Motor neuron (in vitro differentiated cells): Measurements from ENCODE around the gene NF1. TPM values are rescaled to one million over a fixed set of nuclear protein-coding genes. Genes with fewer than 3 reads are reported as not detected.
"Not testable (repeated sequence)": the region's sequence is repeated elsewhere in the genome, so short reads cannot be mapped to it uniquely, and the experiment has no call there.

Source experiments
- ATAC-seq, 8 experiments: fragments of 200-7000 bp; cut with Tn5 transposase; replicated peaks in 6 of 8; 2 replicates each; pipeline ENCODE4 v1.8.0; 2021; ENCODE audit warnings: mild to moderate bottlenecking in 8 of 8, moderate library complexity in 8 of 8
- H3K27ac ChIP-seq, 2 donors: fragments of 250-450 bp; sonication (Bioruptor Pico); 2 replicates each; pipeline ENCODE4 v1.9.0; 2021; ENCODE audit warnings: antibody characterized with exemption in 2 of 2, mild to moderate bottlenecking in 2 of 2, moderate library complexity in 1 of 2
- H3K4me1 ChIP-seq, 2 donors: fragments of 250-450 bp; sonication (Bioruptor Pico); replicated peaks in 1 of 2; 2 replicates each; pipeline ENCODE4 v1.6.1; 2021; ENCODE audit warnings: antibody characterized with exemption in 2 of 2, mild to moderate bottlenecking in 2 of 2, moderate library complexity in 1 of 2
- H3K4me3 ChIP-seq, 5 donors: fragments of 250-450 bp; sonication (Bioruptor Pico); 2 replicates each; pipeline ENCODE4 v1.9.0; 2021; ENCODE audit warnings: antibody characterized with exemption in 5 of 5, mild to moderate bottlenecking in 5 of 5, moderate library complexity in 4 of 5
- WGBS, 10 experiments: fragments of 450-650 bp; shearing (Covaris generic); methylation state at CpG; one replicate each; pipeline ENCODE4 v1.0.0; 2022; 5-methylcytosine and 5-hydroxymethylcytosine counted together
- in situ Hi-C, 9 experiments: fragments of 400-800 bp; cut with MboI; loops; one replicate each; pipeline ENCODE4 v1.15.0; 2021; ENCODE audit warnings: low sequenced_read_pairs in 9 of 9, low pct_unique_long_range_greater_than_20kb in 2 of 9; ENCODE audit not compliant: unreplicated experiment in 9 of 9
- total RNA-seq, 8 experiments: library from RNA; unstranded; fragments of 300-600 nt; gene quantifications; 2 replicates each; pipeline versions ENCODE4 v1.2.3 to v1.2.4, GENCODE V29; 2022

The NF1 gene, protein sequence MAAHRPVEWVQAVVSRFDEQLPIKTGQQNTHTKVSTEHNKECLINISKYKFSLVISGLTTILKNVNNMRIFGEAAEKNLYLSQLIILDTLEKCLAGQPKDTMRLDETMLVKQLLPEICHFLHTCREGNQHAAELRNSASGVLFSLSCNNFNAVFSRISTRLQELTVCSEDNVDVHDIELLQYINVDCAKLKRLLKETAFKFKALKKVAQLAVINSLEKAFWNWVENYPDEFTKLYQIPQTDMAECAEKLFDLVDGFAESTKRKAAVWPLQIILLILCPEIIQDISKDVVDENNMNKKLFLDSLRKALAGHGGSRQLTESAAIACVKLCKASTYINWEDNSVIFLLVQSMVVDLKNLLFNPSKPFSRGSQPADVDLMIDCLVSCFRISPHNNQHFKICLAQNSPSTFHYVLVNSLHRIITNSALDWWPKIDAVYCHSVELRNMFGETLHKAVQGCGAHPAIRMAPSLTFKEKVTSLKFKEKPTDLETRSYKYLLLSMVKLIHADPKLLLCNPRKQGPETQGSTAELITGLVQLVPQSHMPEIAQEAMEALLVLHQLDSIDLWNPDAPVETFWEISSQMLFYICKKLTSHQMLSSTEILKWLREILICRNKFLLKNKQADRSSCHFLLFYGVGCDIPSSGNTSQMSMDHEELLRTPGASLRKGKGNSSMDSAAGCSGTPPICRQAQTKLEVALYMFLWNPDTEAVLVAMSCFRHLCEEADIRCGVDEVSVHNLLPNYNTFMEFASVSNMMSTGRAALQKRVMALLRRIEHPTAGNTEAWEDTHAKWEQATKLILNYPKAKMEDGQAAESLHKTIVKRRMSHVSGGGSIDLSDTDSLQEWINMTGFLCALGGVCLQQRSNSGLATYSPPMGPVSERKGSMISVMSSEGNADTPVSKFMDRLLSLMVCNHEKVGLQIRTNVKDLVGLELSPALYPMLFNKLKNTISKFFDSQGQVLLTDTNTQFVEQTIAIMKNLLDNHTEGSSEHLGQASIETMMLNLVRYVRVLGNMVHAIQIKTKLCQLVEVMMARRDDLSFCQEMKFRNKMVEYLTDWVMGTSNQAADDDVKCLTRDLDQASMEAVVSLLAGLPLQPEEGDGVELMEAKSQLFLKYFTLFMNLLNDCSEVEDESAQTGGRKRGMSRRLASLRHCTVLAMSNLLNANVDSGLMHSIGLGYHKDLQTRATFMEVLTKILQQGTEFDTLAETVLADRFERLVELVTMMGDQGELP (N-terminal part only)
- 100 to 1,000 TPM in 1 of 8 experiments, 10 to 100 TPM in 7; 32.1 to 158 (median 50.6) TPM for total RNA-seq

DNA sequence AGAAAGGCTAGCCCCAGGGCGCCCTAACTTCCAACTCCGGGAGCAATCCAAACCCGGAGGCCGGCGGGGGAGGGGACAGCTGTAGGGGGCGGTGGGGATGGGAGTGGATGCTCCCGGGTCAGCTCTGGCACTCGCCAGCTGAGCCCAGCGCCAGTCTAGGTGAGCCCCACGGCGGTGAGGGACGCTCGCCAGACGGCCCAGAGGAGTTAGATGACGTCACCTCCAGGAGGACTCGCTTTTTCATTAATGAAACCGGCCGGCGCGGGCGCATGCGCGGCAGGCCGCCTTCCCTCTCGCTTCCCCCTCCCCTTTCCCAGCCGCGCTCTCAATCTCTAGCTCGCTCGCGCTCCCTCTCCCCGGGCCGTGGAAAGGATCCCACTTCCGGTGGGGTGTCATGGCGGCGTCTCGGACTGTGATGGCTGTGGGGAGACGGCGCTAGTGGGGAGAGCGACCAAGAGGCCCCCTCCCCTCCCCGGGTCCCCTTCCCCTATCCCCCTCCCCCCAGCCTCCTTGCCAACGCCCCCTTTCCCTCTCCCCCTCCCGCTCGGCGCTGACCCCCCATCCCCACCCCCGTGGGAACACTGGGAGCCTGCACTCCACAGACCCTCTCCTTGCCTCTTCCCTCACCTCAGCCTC lies at the start of gene NF1:
Gene NF1 (plus strand): TSS at position 378 of the 636 bp plus-strand sequence. CDS start 333 bp downstream, outside the sequence.
- peak; percentile 90 to 94 (median 91) for ATAC-seq
- Histone ChIP-seq H3K27ac (peak within 1 kb of the TSS; percentile 95 to 96), H3K4me1 (peaks cover 6 to 8% of the 10 kb centered on the region in 2 donors), H3K4me3 (peak within 1 kb of the TSS; percentile 94 to 100 (median 97))
- in situ Hi-C loops = no loop called here
- 0% methylated on average over 3 of the region's 45 CpGs; no CpG with 5 or more reads in 9 of the 10 experiments for WGBS, 10 experiments

DNA sequence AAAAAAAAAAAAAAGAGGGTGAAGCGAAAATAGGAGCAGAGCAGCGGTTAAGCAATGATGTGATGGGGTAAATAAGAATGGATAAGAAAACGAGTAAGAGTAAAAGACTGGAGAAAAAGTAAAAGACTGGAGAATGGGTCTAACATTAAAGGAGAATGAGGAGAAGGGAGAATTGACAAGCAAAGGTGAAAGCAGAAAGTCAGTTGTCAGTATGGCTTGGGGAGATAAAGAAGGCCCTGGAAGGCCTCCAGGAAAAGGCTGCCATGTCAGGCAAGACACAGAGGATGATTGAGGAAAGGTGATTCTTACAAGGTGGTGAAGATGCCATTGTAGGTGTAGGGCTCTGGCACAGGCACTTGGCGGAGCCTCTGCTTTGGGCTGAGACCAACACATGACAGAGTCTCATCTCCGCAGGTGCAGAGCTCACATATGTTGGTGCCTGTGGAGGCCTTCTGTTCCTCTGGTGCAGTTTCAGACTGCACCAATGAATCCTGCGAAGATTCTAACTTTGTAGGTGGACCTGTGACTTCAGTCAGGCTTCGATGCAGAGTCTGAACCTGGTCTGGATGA lies 47.8 kb upstream of the NF1 start:
- in situ Hi-C loops, H3K27ac ChIP-seq, H3K4me3 ChIP-seq, H3K4me1 ChIP-seq, ATAC-seq: not testable (repeated sequence)
- WGBS, 10 experiments = 60 to 100% (median 92%) methylated on average over 1 to 3 of the region's 7 CpGs; no CpG with 5 or more reads in 3 of the 10 experiments

DNA sequence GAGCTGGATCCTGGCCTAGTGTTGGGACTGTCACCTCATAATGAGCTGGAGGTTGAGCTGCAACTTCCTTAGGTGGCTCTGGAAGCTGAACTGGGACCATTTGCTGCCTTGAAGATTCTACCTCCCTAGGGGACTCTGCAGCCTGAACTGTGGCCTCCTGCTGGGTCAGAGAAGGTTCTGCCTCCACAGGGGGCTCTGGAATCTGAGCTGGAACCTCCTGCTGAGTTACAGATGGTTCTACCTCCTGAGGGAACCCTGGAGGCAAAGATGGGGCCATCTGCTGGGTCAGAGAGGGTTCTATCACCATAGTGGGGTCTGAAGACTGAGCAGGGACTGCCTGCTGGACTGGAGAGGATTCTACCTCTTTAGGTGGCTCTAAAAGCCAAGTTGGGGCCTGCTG lies 46.6 kb upstream of the NF1 start:
- no peak overlapping the region for H3K4me3 ChIP-seq
- ATAC-seq = no peak
- H3K4me1 ChIP-seq = no peaks in the 10 kb centered on the region
- in situ Hi-C loops = no loop called here
- no peak overlapping the region for H3K27ac ChIP-seq

DNA sequence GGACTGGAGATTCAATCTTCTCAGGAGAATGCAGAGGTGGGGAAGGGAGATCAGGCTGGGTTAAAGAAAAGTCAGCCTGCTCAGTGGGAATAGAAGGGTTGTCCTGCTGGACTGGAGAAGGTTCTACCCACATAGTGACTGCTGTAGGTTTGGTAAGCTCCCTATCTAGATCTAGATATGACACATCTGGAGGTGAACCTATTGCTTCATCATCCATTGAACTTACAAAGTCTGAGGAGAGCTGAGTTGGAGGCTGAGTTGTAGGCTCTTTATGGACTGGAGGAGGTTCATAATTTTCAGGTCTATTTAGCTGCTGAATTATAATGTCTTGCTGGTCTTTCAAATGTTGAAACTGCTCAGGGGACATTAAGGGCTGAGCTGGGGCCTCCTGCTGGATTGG lies 46.0 kb upstream of the NF1 start:
- in situ Hi-C loops = no loop called here
- no peak overlapping the region for H3K27ac ChIP-seq
- H3K4me1 ChIP-seq = no peaks in the 10 kb centered on the region
- no peak overlapping the region for H3K4me3 ChIP-seq
- ATAC-seq = no peak

DNA sequence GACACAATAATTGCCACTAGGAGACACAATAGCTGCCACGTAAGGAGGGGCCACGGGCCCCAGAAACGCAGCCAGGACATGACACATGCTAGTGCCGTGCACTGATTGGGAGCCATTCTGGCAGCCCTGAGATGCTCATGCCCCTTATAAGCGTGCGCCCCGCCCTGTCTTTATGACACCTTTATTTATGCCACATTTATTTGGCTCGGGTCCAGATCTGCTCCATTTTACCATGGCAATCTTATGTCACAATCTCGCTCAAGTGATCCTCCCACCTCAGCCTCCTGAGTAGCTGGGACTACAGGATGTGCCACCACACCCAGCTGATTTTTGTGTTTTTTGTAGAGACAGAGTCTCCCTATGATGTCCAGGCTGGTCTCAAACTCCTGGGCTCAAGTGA lies 43.8 kb upstream of the NF1 start:
- H3K4me1 ChIP-seq = no peaks in the 10 kb centered on the region
- H3K27ac ChIP-seq = no peak overlapping the region
- H3K4me3 ChIP-seq = no peak overlapping the region
- ATAC-seq = no peak
- in situ Hi-C loops = no loop called here
- WGBS, 10 experiments = 80 to 92% (median 90%) methylated on average over 1 to 8 of the region's 9 CpGs; no CpG with 5 or more reads in 5 of the 10 experiments

DNA sequence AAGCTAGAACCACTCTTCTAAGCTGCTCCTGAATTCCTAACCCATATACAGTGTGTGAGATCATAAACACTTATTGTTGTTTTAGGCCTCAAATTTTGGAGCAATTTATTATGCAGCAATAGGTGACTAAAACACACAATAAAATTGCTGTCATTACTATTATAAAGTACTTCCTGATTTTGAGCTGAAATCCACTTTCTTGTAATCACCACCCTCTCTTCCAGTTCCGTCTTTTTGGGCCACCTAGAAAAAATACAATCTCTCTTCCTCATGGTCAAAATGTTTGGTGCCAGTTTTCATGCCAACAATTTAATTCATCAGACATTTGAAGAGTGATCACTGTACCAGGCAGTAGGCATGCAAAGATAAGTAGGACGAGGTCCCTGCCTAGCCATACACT lies 43.3 kb upstream of the NF1 start:
- no peak for ATAC-seq
- in situ Hi-C loops = no loop called here
- 69 to 100% (median 93%) methylated on average over 1 to 2 of the region's 2 CpGs; no CpG with 5 or more reads in 4 of the 10 experiments for WGBS, 10 experiments
- Histone ChIP-seq H3K4me1 (no peaks in the 10 kb centered on the region), H3K27ac (no peak overlapping the region), H3K4me3 (no peak overlapping the region)

DNA sequence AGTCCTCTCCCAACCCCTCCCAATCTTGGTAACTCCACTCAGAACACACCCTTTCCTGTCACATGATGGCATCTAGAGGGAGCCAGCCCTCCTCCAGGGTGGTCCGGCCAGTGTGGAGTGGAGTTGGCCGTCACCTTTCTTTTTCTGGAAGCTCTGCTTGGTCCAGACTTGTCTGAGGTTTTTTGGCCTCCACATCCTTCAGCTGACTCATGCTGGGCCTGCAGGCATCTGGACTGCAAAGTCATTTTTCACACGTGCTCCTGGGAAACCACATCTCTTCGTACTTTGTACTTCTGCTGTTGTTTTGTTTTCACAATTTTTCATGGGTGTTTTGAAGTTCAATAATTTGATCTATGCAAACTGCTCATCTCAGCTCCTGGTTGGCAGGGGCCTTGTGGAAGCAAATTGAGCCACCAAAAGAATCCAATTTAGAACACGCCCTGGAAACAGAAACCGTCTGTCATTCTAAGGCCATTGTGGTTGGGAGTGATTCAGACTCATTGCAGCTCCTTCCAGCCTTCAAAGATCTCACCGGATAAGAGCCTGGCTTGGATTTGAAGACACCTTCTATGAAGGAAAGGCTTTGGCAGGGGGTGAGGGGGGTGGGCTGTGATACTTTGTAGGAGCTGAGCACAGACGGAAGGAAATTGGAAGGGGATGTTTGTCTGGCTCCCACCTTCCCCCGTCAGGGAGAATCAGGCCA lies 42.4 kb upstream of the NF1 start:
- no peak overlapping the region for H3K4me3 ChIP-seq
- no peak overlapping the region for H3K27ac ChIP-seq
- ATAC-seq = peak in 3 of 8 experiments; percentile 75 to 96 (median 94)
- WGBS, 10 experiments = 0 to 95% (median 63%) methylated on average over 2 to 7 of the region's 9 CpGs; no CpG with 5 or more reads in 1 of the 10 experiments
- in situ Hi-C loops = no loop called here
- no peaks in the 10 kb centered on the region for H3K4me1 ChIP-seq

DNA sequence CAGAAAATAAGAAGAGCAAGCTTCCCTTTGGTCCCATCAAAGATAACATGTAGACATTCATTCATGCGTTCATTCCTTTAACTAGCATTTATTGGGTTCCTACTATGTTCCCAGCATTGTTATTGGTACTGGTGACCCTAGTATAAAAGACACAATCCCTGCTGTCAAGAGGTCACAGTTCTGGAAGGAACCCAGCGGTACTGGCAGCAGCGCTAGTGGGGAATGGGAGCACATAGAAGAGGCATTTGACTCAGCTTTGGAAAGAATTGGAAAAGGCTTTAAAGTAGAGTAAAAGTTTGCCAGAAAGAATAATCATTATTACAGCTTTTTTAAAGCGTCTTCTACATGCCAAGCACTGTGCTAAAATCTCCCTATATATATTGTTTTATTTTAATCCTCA lies 41.7 kb upstream of the NF1 start:
- 81 to 100% (median 93%) methylated on average over 1 to 4 of the region's 4 CpGs; no CpG with 5 or more reads in 1 of the 10 experiments for WGBS, 10 experiments
- no peak for ATAC-seq
- H3K4me3 ChIP-seq = no peak overlapping the region
- no peak overlapping the region for H3K27ac ChIP-seq
- in situ Hi-C loops = no loop called here
- H3K4me1 ChIP-seq = no peaks in the 10 kb centered on the region

DNA sequence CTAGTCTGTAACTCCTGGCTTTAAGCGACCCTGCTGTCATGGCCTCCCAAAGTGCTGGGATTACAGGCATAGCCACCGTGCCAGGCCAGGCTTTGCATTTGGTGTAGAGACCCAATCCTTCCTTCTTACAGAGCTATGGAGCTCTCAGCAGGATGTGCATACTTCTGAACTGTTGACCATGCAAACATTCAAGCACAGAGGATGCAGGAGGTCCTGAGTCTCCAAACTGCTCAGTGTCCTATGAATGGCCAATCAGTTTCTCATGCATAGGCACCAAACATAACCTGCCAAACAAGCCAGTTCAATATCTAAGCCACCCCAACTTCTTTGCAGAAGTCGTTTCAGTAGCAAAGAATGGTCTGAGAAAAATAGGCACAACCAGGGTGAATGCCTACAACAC lies 40.0 kb upstream of the NF1 start:
- in situ Hi-C loops = no loop called here
- Histone ChIP-seq H3K4me1 (no peaks in the 10 kb centered on the region), H3K4me3 (no peak overlapping the region), H3K27ac (no peak overlapping the region)
- no peak for ATAC-seq
- WGBS, 10 experiments = 20 to 100% (median 75%) methylated on average over 1 to 3 of the region's 3 CpGs; no CpG with 5 or more reads in 3 of the 10 experiments

DNA sequence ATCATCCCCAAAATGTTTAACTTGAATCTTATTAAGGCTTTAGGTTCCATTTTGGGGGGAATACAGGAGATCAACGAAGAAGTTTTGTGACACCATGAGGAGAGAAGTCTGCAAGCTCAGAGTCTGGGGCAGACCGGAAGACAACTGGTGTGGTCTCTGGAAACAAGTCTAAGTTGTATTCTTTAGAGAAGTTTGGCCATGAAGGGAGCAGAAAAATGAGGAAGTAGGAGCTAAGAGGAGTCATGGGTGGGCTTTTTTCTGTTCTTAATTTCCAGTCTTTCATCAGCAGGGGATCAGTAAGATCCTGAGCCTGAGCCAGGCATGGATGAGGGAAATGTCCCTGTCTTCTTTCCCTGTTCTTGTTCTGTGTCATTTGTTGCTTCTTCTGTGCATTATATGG lies 35.8 kb upstream of the NF1 start:
- Histone ChIP-seq H3K4me3 (no peak overlapping the region), H3K27ac (no peak overlapping the region), H3K4me1 (no peaks in the 10 kb centered on the region)
- ATAC-seq = no peak
- WGBS, 10 experiments = 43 to 92% (median 75%) methylated on average over 1 to 2 of the region's 2 CpGs; no CpG with 5 or more reads in 5 of the 10 experiments
- in situ Hi-C loops = no loop called here

DNA sequence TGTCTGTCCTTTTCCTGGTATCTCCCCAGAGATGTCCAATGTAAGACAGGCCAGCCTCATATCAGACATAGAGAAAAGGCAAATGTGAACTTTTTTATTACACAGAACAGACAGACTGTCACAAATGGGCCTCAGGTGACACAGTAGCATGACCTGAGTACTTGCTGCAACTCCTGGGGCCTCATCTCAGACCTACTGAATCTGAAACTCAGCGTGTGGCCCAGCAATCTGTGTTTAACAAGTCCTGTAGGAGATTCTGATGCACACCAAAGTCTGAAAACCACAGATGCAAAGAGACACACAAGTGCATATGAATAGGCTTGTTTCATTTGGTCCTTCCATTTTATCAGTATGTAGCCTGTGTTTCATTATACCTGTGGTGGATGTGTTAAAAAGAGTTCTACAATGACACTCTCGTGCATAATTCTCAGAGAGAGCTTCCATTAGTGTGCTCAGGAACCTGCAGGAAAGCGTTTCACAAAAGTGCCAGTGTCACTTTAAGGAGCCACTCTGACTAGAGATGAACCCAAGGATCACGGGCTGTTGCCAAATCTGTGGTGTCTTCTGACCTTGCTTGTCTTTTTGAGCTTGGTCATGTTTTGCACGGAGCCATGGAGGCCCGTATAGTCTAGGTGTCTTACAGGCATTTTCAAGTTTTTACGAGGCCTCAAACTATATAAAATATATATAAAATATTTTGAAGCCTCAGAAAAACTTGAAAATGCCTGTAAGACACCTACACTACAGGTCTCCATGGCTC lies 33.8 kb upstream of the NF1 start:
- Histone ChIP-seq H3K27ac (no peak overlapping the region), H3K4me3 (no peak overlapping the region), H3K4me1 (no peaks in the 10 kb centered on the region)
- ATAC-seq = no peak
- 60 to 100% (median 82%) methylated on average over 1 to 7 of the region's 7 CpGs; no CpG with 5 or more reads in 1 of the 10 experiments for WGBS, 10 experiments
- in situ Hi-C loops = no loop called here
